HCT116 (cell line): ENCODE measurements around the gene CYP3A4.

Source experiments
- CEBPB ChIP-seq: IDR thresholded peaks from 2 replicates; pipeline ENCODE4 v1.6.1; 2012; ENCODE audit warnings: low read depth
- EZH2 ChIP-seq: fragments of 200-600 bp; sonication (generic); IDR thresholded peaks from 2 replicates; pipeline ENCODE4 v1.6.1; 2017; ENCODE audit warnings: antibody characterized with exemption, mixed run types
- EZH2phosphoT487 ChIP-seq: fragments of 200-600 bp; IDR thresholded peaks from 2 replicates; pipeline ENCODE4 v1.6.1; 2018; ENCODE audit warnings: antibody characterized with exemption, borderline replicate concordance
- FOSL1 ChIP-seq: IDR thresholded peaks from 2 replicates; pipeline ENCODE4 v1.6.1; 2012; ENCODE audit warnings: low read depth
- POLR2A ChIP-seq: IDR thresholded peaks from 2 replicates; pipeline ENCODE4 v1.7.0; 2011; ENCODE audit warnings: borderline replicate concordance; ENCODE audit not compliant: insufficient read depth, insufficient read length; ENCODE audit errors: extremely low read depth
- POLR2AphosphoS5 ChIP-seq: IDR thresholded peaks from 2 replicates; pipeline ENCODE4 v1.6.1; 2011; ENCODE audit warnings: mild to moderate bottlenecking, low read depth, low read length, moderate library complexity
- SP1 ChIP-seq: IDR thresholded peaks from 2 replicates; pipeline ENCODE4 v1.6.1; 2012; ENCODE audit warnings: low read depth
- ZNF274 ChIP-seq: fragments of 200-500 bp; sonication (Bioruptor generic); IDR thresholded peaks from 2 replicates; pipeline ENCODE4 v1.6.1; 2014; ENCODE audit warnings: mild to moderate bottlenecking, low read depth, low read length, inconsistent platforms
- TF ChIP-seq, protein P1 (sequence below), 3 experiments: fragments of 200-600 bp in 1 of 3; sonication (generic) in 1 of 3; IDR thresholded peaks in 2 of 3; conservative IDR thresholded peaks in 1 of 3; 2 replicates each; pipeline ENCODE4 v1.5.1; 2012 to 2017; ENCODE audit warnings: low read depth in 2 of 3, low read length in 2 of 3, antibody characterized with exemption in 1 of 3, borderline replicate concordance in 1 of 3, control low read depth in 1 of 3, mild to moderate bottlenecking in 1 of 3, mixed read lengths in 1 of 3, mixed run types in 1 of 3, moderate library complexity in 1 of 3; ENCODE audit not compliant: insufficient read depth in 1 of 3
- TF ChIP-seq, protein P2 (sequence below): IDR thresholded peaks from 2 replicates; pipeline ENCODE4 v1.6.1; 2012

GRCh38 chr7:99831595-99831994 lies 47.6 kb upstream of the CYP3A4 start:
- TF ChIP-seq, protein P1, sequence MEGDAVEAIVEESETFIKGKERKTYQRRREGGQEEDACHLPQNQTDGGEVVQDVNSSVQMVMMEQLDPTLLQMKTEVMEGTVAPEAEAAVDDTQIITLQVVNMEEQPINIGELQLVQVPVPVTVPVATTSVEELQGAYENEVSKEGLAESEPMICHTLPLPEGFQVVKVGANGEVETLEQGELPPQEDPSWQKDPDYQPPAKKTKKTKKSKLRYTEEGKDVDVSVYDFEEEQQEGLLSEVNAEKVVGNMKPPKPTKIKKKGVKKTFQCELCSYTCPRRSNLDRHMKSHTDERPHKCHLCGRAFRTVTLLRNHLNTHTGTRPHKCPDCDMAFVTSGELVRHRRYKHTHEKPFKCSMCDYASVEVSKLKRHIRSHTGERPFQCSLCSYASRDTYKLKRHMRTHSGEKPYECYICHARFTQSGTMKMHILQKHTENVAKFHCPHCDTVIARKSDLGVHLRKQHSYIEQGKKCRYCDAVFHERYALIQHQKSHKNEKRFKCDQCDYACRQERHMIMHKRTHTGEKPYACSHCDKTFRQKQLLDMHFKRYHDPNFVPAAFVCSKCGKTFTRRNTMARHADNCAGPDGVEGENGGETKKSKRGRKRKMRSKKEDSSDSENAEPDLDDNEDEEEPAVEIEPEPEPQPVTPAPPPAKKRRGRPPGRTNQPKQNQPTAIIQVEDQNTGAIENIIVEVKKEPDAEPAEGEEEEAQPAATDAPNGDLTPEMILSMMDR (IDR thresholded peaks at IDR 0.05 in 2 of 3, conservative IDR thresholded peaks at IDR 0.05 in 1 of 3; ENCODE audit: borderline replicate concordance in 1 of 3, insufficient read depth in 1 of 3, low read depth in 2 of 3, low read length in 2 of 3), result no peak
- TF ChIP-seq SP1, result no peak
- TF ChIP-seq EZH2, result no peak
- TF ChIP-seq POLR2A, result no peak
- TF ChIP-seq POLR2AphosphoS5, result no peak
- TF ChIP-seq, protein P2, sequence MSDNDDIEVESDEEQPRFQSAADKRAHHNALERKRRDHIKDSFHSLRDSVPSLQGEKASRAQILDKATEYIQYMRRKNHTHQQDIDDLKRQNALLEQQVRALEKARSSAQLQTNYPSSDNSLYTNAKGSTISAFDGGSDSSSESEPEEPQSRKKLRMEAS, result no peak
- TF ChIP-seq FOSL1, result no peak
- TF ChIP-seq EZH2phosphoT487, result no peak
- no peak for TF ChIP-seq CEBPB
- TF ChIP-seq ZNF274, result no peak
